GM19397 (cell line): ENCODE data around the gene CCDC85B.
"Not testable (repeated sequence)": the region's sequence is repeated elsewhere in the genome, so short reads cannot be mapped to it uniquely, and the experiment has no call there.

Experiments
- ATAC-seq: cut with Tn5 transposase; IDR thresholded peaks from one replicate; pipeline ENCODE4 v1.9.1; 2021; ENCODE audit warnings: mild to moderate bottlenecking, moderate library complexity; ENCODE audit not compliant: unreplicated experiment

The CCDC85B gene

DNA sequence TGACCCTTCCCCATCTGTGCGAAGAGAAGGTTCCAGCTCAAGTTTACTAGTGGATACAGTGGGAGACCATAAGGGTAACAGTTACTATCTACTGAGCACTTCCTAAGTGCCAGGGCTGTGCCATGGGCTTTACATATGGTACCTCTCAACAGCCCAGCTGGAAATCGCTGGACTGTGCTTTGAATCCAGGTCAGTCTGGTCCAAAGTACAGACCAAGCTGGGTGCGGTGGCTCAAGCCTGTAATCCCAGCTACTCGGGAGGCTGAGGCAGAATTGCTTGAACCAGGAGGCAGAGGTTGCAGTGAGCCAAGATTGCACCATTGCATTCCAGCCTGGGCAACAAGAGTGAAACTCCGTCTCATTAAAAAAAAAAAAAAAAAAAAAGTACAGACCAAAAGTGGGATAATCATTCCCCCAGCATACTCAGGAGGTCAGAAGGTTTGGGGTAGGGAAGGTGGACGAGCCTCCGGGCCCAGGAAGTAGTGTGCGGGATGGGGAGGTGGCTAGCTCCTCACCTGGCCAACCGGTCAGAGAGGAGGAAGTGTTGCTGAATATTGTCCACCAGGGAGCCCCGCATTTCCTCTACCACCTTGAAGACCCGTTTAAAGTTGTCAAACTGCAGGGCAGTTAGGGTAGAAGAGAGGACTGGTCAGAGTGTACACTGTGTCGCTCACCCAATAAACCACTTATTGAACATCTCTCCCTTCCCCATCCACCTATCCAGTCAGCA, 4.5 kb upstream of the CCDC85B start:
- ATAC-seq: no peak

DNA sequence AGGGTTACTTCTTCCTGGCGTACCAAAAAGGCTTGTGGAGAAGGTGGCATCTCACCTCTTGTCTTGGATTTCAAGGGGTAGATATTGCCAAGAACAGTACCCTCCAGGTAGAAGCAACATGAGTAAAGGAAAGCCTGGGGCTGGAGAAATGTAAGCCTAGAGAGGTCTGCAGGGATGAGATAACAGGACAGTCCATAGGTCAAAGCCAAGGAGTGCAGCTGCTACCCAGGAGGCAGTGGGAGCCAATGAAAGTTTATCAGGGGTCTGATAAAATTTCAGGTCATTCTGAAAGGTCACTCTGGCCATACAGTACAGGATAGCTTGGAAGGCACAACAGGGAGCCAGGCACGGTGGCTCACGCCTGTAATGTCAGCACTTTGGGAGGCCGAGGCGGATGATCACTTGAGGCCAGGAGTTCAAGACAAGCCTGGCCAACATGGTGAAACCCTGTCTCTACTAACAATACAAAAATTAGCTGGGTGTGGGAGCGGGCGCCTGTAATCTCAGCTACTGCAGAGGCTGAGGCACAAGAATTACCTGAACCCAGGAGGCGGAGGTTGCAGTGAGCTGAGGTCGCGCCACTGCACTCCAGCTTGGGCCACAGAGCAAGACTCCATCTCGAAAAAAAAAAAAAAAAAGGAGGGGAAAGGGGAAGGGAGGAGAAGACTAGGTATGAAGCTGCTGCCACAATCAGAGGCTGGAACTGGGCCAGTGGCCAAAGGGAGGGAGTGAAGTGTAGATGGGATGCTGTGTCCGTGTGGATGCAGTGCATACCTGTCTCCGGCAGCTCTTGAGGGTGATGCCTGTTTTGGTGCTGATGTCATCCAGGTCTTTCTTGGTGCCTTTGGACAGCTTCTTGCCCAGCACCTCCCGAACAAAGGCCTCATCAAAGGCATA, 3.4 kb upstream of the CCDC85B start:
- ATAC-seq: no peak

DNA sequence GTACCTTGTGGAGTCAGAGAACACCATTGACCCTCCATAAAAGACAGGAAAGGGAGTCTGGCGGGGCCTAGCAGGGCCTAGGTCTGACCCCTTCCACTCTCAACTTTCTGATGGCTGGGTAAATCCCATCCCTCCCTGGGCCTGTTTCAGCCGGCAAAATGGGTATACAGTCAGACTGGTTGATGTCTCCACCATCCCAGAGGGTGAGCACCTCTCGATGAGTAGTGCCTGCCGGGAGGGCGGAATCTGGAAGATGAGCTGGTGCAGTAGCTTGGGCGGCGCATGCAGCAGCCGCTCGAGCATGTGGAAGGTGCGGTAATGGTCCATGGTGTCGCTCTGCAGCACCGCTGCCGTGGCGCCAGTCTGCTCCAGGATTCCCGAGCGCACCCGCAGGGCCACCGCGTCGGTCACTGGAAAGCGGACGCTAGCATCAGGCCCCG, 2.7 kb upstream of the CCDC85B start:
- no peak for ATAC-seq

DNA sequence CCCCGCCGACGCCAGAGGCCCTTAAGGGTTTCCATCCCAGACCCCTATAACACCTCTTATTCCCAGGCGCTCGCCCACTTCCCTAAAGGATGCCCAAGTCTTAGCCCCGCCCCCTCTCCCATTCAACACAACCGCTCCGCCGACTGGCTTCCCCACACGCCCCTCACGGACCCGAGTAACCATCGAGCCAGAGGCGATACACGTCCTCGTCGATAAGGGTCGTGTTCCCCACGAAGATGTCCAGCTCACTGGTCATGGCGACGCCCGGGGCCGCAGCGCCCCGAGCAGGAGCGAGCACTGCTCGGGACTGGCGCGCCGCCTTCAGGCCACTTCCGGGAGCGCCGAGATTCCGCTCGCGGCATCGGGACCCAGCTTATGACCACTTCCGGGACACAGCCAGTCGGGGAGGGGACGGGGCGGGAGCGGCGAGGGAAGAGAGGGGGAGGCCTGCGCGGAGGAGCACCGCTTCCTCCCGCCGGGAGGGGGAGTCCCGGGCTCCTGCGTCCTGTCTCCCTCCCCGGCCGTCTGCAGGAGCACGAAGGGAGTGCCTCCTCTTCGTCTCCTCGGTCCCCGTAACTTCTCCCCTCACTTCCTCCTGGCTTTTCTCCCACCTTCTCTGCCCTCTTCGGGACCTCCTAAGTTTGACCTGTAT, 2.2 kb upstream of the CCDC85B start, which contains the start of gene FIBP:
Gene FIBP, minus strand, starts transcription at position 309 of the 652 bp plus-strand sequence. Its CDS starts 53 bp downstream, at position 256.
- peak; percentile 55 for ATAC-seq

DNA sequence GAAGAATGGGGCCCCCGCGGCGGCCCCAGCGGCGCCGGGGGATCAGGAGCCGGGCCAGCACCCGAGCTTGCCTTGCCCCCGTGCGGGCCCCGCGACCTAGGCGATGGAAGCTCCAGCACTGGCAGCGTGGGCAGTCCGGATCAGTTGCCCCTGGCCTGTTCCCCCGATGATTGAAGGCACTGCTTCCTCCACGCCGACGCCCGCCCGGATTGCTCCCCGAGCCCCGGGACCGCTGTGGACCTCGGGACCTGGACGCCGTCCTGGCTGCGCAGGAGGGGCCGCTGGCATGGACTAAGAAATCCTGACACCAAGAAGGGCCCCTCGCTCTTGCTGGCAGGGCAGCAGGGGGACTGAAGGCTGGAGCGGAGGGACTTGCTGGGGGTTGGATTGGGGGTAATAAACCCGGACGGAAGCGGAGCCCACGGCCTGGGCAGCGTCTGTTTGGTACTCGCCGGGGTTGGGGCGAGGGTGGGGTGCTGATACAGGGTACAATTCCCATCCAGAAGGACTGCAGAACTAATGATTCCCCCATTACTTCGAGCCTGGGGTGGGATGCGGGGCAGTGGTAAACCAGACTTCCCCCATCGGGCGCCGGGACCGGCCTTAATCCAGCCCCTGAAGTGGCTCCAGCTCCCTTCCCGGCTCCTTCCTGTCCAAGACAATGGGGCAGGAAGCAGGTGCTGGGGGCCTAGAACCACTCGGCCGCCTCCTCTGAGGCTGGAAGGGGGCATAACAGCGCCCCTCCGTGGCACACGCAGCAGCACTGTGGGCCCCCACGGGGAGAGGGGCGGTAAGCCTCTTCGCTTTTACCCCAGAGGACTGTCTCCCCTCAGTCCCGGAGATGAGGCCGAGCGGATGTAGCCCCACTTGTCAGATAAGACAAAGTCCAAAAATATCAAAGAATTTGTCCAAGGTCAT, 1.0 kb downstream of the CCDC85B start:
- ATAC-seq: no peak

DNA sequence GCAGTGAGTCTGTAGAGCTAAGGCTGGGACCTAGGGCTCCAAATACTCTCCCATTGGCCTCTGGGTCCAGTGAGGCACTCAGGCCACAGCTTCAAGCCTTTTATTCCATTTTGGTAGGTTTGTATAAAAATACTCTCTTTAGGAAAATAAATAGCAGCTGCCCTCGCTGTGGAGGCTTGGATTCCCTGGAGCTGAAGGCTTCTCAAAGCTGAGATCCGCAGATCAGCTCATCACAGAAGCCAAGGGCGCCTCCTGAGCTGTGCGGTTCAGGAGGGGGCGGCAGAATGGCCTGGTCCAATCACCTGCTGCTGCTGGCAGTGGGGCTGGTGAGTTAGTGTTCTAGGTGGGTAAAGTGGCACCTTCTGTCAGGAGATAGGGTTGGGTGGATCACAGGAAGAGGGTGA, 1.7 kb downstream of the CCDC85B start:
- not testable (repeated sequence) for ATAC-seq

DNA sequence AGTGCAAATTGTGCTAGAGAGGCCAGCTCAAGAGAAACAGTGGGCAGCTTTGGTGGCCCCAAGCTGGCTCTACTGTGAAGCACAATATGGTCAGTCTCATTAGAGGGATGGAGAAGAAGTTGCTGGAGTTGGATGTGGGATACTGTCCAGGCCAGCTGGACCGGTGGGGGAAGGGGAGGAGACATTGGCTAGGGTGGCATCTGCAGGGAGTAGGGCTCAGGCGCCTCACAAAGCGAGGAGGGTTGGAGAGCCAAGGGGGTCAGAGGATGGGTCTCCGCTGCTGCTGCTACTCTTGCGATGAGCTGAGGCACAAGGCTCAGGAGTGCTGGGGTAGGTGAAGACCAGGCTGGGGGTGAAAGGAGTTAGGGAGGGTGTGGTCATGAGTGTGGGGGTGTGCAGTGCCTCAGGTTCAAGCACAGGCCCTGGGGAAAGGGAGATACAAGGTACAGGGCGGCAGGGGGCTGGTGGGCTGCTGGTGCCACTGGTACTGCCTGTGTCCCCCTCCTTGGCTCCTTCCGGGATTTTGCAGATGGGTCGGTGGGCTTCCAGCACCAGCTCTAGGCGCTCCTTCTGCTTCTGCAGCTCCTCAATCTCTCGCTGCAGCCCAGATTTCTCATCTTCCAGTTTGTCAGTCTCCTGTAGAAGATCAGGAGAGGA, 2.3 kb downstream of the CCDC85B start:
- no peak for ATAC-seq

DNA sequence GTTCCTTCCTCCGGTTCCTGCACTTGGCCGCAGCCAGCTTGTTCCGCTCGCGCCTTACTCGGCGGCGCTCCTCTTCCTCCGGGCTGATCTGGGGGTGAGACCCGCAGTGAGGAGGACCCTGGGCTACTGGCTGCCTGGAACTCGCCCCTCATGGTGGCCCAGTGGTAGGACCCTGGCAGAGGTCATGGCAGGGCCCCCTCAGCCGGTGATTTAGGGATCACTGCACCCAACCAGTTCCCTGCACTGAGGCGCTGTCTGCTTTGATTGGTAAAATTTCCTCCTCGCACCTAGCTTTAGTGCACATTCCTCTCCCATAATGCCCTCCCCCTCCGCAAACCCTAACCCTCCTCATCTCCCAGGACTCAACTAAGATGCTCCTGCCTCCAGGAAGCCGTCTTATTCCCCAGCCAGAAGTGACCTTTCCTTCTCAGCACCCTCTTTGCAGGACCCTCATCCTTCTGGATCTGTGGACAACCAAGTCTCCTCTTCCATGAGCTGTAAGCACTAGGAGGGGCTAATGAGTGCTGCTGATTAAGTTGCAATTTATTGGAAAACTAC, 3.6 kb downstream of the CCDC85B start:
- ATAC-seq: no peak

DNA sequence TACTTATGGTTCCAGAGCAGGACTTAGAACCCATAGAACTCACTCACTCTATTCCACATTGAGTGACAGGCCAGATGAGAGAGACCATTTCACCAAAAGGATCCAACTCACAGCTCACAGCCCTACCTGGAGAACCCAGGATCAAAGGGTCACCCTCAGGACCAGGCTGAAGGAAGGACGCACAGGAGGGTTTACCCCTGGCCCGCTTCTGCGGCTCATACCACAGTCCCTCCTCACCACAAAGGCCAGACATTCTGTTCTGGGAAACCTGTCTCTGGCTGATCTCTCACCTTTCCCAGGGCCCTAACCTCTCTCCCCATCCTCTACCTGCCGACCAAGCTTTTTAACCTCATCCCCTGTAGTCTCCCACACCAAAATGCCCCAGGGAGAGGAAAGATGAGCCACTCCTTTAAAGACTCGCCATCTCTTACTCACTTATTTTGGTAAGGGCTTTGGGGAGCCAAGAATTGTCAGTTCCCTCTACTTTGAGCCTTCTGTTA, 5.1 kb downstream of the CCDC85B start:
- ATAC-seq: no peak

DNA sequence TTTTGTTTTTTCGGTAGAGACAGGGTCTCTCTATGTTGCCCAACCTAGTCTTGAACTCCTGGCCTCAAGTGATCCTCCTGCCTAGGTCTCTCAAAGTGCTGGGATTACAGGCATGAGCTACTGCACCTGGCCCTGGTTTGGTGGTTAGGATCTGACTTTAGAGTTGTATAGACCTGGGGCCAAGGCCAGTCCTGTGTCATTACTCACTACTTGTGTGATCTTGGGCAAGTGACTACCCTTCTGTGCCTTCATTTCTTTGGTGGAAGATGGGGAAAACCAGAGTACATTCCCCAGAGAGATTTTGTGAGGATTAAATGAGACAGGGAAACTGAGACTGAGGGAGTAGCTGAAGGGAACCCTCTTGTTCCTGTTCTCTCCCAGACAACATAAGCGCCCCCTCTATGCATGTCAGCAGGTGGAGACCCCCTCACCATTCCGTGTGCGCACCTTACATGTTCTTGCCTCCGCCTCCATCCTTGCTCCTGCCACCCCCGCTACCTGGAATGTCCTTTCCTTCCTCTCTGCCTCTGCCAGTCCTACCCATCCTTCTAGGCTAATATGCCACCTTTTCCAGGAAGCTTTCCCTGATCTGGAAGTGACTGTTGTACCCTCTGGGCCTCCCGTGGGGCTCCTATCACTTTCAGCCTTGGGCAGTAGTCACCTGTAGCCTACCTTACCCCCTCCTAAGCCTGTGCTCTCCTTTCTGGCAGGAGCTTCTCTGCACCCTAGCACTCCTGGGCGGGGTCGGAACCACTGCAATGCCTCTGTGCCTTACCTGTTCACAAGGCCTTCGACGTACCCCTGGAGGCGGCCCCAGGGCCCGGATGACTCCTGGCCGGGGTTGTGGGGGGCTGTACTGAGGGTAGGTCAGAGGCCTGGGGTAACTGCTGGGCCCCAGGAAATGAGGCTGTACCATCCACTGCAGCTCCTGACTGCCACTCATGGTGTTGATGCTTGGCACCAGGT, 5.8 kb downstream of the CCDC85B start:
- ATAC-seq: no peak

DNA sequence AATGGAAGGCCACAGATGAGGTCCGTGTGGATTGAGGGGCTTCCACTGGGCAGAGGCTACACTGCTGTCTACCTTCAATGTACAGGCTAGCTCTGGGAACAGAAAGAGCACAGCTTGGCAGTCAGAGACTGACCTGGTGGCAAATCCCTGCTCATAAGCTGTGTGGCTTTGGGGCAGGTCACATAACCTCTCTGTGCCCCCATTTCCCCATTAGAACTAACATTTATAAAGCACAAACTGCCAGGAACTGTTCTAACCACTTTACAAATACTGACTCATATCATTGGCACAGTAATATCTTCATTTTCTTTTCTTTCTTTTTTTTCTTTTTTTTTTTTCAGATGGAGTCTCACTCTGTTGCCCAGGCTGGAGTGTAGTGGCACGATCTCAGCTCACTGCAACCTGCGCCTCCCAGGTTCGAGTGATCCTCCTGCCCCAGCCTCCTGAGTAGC, 6.6 kb downstream of the CCDC85B start:
- no peak for ATAC-seq

DNA sequence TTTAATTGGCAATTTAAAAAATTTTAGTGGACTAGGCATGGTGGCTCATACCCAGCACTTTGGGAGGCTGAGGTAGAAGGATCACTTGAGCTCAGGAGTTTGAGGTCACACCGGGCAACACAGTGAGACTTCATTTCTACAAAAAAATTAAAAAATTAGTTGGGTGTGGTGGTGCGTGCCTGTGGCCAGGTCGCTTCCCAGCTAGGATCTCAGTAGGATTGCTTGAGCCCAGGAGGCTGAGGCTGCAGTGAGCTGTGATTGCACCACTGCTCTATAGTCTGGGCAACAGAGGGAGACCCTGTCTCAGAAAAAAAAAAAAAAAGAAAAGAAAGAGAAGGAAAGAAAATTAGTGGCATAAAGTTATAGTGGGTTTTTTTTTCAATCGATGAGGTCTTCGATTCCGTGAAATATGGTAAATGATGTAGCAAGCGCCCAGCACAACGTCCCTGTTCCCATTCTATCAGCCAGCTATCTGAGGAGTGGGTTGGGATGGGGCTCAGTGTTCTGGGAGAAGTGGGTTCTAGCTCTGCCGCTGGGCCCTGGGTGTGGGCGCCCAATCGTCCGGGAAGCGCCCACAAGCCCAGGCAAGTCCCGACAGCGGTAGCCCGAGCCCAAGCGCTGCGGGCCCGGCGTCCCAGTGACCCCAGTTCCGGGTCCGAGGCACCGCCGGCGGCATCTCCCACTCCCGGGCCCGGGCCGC, 8.3 kb downstream of the CCDC85B start:
- no peak for ATAC-seq

DNA sequence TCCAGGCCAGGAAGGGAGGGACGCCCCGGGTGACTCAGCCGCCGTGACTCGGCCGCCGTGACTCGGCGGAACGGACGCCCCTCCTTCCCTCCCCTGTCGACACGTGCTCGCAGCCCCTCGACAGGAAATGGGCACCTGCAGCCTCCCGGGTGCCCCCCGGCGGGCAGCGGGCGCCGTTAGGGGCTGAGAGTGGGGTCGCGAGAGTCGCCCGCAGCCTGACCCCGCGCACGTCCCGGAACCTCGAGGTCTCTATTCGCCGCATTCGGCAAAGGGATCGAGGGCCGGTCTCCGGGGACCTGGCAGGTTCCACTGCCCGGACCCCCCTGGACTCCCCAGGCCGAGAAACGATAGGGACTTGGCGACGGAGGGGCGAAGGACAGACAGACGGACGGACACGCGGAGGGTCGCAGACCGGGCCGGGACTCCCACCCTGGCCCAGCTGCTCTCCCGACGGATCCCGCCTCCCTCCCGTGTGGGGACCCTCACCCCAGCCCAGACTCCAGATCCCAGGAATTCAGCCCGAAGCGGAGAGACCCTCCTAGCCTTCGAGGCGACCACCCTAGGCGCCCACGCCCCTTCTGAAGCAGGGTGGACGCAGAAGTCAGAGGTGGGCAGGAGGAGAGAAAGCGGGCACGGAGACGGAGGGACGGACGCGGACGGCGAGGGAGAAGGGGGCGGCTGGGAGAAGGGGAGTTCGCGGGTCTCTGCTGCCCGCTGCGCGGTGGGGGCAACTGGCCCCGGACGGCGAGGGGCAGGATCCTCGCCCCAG, 9.1 kb downstream of the CCDC85B start:
- no peak for ATAC-seq

DNA sequence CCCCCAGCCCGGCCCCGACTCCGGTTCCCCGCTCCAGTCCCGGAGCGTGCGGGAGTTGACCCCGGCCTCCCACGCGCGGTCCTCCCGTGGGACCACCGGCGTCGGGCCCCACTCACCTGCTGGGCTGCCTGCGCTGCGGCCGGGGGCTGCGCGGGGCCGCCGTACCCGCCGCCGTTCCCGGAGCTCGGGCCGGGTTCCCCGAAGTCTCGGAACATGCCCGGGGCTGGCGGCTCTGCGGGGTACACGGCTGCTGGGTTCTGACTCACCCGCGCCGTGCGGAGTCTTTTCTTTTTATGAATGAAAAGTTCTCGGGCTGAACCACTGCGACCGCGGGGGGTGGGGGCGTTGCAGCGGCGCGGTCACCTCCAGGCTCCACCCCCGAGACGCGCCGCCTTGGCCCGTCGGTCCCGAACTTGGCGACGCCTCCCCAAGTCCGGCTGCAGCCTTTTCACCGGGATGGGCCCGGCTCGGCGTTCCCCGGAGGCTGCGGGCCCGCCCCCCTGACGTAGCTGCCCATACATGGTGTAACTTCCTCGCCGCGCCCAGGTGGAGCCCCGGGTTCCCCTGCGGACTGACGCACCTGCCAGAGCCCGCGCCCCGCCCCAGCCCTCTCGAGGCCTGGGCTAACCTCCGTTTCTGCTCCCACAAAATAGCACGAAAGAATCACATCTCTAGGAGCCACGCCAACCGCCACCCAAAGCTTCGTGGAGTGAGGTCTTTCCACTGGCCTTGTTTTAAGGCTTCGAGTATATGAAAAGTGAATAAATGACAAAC, 9.8 kb downstream of the CCDC85B start, which contains the start of gene FOSL1:
Gene FOSL1, minus strand, starts transcription at position 264 of the 774 bp plus-strand sequence. Its CDS starts 49 bp downstream, at position 215.
- peak; percentile 70 for ATAC-seq

DNA sequence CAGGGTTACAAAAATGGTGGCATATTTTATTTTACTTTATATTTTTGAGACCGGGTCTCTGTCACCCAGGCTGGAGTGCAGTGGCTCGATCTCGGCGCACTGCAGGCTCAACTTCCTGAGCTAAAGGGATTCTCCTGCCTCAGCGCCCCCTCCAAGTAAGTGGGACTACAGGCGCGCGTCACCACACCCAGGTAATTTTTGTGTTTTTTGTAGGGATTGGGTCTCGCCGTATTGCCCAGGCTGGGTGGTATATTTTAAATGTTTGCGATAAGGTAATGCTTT, 10.4 kb downstream of the CCDC85B start:
- no peak for ATAC-seq

DNA sequence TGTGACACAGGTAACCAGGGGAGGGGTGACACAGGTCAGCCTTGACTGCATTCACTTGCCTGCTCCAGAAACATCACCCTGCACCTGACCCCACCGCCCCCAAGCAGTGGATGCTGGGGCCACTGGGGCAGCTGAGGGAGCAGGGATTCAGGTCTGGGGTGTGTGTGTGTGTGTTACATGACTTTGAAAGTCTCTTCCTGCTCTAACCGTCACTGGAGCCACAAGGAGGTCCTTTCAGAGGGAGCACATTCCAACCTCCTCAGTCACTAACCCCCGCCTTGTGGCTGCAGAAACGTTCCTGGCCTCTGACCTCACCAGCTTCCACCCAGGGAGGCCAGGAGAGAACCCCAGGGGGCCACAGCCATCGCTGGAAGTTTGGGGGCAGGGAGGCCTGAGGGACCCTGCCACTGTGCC, 12.6 kb downstream of the CCDC85B start:
- ATAC-seq: no peak
